Mucosa of stomach (tissue), 1 donor: Measurements from ENCODE around the gene DDX52.

ENCODE experiments used
- H3K27me3 ChIP-seq: one replicate; pipeline ENCODE4 v1.7.0; 2013; ENCODE audit warnings: mild to moderate bottlenecking, low read length; ENCODE audit not compliant: control insufficient read depth, insufficient read depth
- H3K36me3 ChIP-seq: one replicate; pipeline ENCODE4 v1.7.0; 2013; ENCODE audit warnings: low read length; ENCODE audit not compliant: control insufficient read depth, insufficient read depth
- H3K4me1 ChIP-seq: one replicate; pipeline ENCODE4 v1.7.0; 2013; ENCODE audit warnings: mild to moderate bottlenecking, low read length; ENCODE audit not compliant: control insufficient read depth, insufficient read depth
- H3K4me3 ChIP-seq: one replicate; pipeline ENCODE4 v1.7.0; 2013; ENCODE audit warnings: low read length
- H3K9ac ChIP-seq: one replicate; pipeline ENCODE4 v1.7.0; 2013; ENCODE audit warnings: mild to moderate bottlenecking, low read length, moderate library complexity
- H3K9me3 ChIP-seq: one replicate; pipeline ENCODE4 v1.7.0; 2013; ENCODE audit warnings: mild to moderate bottlenecking, low read length, moderate library complexity; ENCODE audit not compliant: control insufficient read depth
- donor health status: Pancreatic carcinoma.

Gene DDX52

DNA sequence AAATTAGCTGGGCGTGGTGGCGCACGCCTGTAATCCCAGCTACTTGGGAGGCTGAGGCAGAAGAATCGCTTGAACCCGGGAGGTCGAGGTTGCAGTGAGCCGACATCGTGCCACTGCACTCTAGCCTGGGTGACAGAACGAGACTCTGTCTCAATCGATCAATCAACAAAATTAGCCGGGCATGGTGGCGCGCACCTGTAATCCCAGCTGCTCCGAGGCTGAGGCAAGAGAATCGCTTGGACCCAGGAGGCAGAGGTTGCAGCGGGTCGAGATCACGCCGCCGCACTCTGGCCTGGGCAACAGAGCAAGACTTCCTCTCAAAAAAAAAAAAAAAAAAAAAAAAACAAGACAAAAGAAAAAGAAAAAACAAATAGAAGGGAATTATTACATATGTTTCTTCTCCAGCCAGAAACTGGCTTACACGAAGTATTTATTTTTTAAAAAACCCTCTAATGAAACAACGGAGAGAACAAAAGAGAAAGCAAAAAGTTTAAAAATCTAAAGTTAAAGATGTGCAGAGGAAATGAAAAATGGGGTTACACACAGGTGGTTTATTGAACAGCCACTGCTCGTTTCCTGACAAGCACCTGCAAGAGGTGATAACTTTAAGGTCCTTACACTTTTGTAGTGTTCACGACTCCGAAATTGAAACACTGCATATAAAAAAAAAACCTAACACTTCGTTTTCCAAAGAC lies 35.5 kb downstream of the DDX52 start:
- H3K4me1 ChIP-seq: peaks cover 4% of the 10 kb centered on the region
- H3K9me3 ChIP-seq: no peaks in the 10 kb centered on the region
- H3K27me3 ChIP-seq: no peaks in the 10 kb centered on the region
- H3K4me3 ChIP-seq: peak overlapping the region; percentile 16
- H3K9ac ChIP-seq: peak overlapping the region; percentile 93
- no peaks in the 10 kb centered on the region for H3K36me3 ChIP-seq

DNA sequence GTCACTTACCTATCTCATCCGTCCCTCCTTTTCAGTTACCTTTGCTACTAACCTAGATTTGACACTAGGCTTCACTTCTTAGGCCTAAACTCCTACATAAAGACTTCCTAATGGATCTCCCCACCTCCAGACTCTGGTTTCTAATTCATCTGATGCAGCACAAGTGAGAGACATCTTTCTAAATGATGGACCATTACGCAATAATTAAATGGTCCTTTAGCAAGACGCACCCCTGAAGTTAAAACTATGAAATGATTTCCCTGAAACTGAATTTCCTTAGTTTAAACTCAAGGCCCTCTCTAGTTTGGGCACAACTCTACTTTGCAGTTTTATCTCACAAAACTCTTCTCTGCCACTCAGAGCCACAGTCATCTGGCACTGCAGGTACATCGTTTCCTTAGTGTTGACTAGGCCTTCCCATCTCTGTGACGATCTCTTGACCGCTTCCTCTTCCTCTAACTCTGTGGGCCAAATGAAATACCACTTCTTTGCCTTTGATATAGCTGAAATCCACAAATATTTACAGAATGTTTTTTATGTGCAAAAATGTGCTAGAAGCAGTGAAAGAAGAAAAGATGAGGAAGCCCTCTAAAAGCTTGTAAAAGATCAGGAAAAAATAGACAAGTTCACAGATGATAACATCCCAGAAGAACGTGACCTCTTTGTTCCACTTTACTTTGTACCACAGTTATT lies 37.3 kb downstream of the DDX52 start:
- Histone ChIP-seq H3K4me3 (no peak overlapping the region), H3K9ac (no peak overlapping the region), H3K36me3 (no peaks in the 10 kb centered on the region), H3K9me3 (no peaks in the 10 kb centered on the region), H3K27me3 (no peaks in the 10 kb centered on the region), H3K4me1 (peaks cover 4% of the 10 kb centered on the region)

DNA sequence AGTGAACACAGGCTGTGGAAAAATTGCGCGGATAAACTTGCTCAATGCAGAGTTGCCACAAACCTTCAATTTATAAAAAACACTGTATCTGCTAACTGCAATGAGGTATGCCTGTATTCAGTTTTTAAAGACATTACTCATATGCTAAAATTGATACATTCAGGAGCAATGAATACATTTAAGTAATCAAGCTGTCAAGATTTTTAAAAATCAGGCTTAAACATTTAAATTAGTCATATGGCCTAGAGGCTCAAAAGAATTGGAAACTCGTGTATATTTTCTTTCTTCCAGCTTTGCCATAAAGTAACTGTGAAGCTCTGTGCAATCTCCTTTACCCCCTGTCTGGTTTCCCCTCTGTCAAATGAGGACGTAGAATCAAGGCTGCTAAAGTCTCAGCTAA lies 38.2 kb downstream of the DDX52 start:
- H3K4me1 ChIP-seq: peaks cover 4% of the 10 kb centered on the region
- no peaks in the 10 kb centered on the region for H3K27me3 ChIP-seq
- H3K9ac ChIP-seq: no peak overlapping the region
- no peak overlapping the region for H3K4me3 ChIP-seq
- H3K9me3 ChIP-seq: no peaks in the 10 kb centered on the region
- no peaks in the 10 kb centered on the region for H3K36me3 ChIP-seq

DNA sequence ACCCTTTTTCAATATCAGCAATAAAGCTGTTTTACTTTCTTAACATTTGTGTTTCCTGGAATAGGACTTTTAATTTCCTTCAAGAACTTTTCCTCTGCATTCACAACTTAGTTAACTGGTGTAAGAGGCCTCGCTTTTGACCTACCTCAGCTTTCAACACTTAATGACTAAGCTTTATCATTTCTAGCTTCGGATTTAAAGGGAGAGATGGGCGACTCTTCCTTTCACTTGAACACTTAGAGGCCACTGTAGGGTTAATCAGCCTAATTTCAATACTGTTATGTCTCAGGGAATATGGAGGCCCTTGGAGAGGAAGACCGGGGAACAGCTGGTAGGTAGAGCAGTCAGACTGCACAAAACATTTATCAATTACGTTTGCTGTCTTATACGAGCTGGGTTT lies 38.7 kb downstream of the DDX52 start:
- no peaks in the 10 kb centered on the region for H3K9me3 ChIP-seq
- H3K4me1 ChIP-seq: peaks cover under 1% of the 10 kb centered on the region
- H3K27me3 ChIP-seq: no peaks in the 10 kb centered on the region
- H3K9ac ChIP-seq: no peak overlapping the region
- no peaks in the 10 kb centered on the region for H3K36me3 ChIP-seq
- no peak overlapping the region for H3K4me3 ChIP-seq

DNA sequence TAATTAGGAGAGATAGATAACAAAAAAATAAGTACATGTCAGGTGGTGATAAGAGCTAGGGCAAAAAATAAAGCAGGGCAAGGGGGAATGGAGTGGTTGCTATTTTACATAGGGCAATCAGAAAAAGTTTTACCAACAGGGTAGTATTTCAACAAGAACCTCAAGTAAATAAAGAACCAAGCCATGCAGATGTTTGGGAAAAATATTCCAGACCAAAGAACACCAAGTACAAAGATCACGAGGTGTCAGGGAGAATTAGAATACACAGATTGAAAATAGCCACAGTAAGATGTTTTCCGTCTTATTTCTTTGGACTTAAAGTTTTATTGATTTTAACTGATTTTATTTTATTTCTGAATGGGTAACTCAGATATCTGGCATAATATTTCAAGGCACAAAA lies 45.1 kb downstream of the DDX52 start:
- Histone ChIP-seq H3K9me3 (no peaks in the 10 kb centered on the region), H3K9ac (no peak overlapping the region), H3K4me3 (no peak overlapping the region), H3K27me3 (no peaks in the 10 kb centered on the region), H3K36me3 (peaks cover 3% of the 10 kb centered on the region), H3K4me1 (no peaks in the 10 kb centered on the region)

DNA sequence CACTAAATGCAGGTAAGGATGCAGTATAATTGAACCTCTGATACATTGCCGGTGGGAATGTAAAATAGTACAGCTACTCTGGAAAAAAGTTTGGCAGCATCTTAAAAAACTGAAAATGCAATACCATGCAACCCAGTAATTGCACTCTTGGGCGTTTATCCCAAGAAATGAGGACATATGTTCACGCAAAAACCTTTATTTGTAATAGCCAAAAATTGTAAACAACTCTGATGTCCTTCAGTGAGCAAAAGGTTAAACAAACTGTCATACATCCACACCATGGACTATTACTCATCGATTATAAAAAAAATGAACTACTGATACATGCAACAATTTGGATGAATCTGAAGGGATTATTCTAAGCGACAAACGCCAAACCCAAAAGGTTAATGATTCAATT lies 51.0 kb downstream of the DDX52 start:
- Histone ChIP-seq H3K9ac (no peak overlapping the region), H3K9me3 (no peaks in the 10 kb centered on the region), H3K27me3 (no peaks in the 10 kb centered on the region), H3K36me3 (no peaks in the 10 kb centered on the region), H3K4me3 (no peak overlapping the region), H3K4me1 (no peaks in the 10 kb centered on the region)

DNA sequence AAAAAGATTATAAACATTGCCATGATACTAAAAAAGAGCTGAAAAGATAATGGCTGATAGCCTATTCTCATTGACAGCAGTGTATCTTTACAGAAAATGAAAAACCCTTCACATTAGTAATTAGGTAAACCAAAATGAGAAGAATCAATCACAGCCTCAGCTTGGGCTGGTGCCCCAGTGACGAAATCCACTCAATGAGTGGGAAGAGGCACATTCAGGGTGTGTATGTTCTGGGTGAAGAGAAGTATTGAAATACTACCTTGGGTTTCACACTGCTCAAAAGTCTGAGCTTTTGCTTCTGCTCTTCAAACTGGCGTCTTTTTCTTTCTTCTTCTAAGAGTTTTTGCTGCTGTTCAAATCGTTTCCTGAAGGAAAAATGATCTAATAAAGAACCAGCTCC lies 58.2 kb downstream of the DDX52 start:
- Histone ChIP-seq H3K9me3 (no peaks in the 10 kb centered on the region), H3K27me3 (no peaks in the 10 kb centered on the region), H3K36me3 (peaks cover 4% of the 10 kb centered on the region), H3K4me3 (no peak overlapping the region), H3K9ac (no peak overlapping the region), H3K4me1 (no peaks in the 10 kb centered on the region)

DNA sequence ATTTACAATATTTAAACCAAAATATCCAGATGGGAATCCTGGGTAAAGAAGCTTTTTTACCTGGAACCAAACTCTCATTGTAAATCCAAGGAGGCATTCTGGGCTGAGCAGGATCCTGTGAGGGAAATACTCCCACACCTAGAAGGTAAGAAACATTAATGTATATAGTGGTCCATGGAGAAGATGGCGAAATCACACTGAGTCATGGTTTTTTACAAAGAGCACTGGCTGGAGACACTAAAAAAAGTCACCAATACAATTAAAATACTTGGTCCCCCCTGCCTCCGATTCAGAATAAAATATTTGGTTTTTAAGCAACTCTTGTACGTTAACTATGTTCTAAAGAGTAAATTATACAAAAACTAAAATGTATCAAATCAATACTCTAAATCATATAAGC lies 67.0 kb downstream of the DDX52 start:
- Histone ChIP-seq H3K4me1 (no peaks in the 10 kb centered on the region), H3K9me3 (no peaks in the 10 kb centered on the region), H3K27me3 (no peaks in the 10 kb centered on the region), H3K4me3 (no peak overlapping the region), H3K9ac (no peak overlapping the region), H3K36me3 (no peaks in the 10 kb centered on the region)

DNA sequence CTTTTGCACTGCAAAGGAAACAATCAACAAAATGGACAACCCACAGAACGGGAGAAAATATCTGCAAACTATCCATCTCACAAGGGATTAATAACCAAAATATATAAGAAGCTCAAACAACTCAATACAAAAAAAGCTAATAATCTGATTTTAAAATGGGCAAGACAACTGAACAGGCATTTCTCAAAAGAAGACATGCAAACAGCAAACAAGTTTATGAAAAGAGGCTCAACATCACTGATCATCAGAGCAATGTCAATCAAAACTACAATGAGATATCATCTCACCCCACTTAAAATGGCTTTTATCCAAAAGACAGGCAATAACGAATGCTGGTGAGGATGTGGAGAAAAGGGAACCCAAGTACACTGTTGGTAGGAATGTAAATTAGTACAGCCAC lies 68.8 kb downstream of the DDX52 start:
- Histone ChIP-seq H3K9ac (no peak overlapping the region), H3K4me3 (no peak overlapping the region), H3K27me3 (no peaks in the 10 kb centered on the region), H3K9me3 (no peaks in the 10 kb centered on the region), H3K4me1 (no peaks in the 10 kb centered on the region), H3K36me3 (no peaks in the 10 kb centered on the region)

DNA sequence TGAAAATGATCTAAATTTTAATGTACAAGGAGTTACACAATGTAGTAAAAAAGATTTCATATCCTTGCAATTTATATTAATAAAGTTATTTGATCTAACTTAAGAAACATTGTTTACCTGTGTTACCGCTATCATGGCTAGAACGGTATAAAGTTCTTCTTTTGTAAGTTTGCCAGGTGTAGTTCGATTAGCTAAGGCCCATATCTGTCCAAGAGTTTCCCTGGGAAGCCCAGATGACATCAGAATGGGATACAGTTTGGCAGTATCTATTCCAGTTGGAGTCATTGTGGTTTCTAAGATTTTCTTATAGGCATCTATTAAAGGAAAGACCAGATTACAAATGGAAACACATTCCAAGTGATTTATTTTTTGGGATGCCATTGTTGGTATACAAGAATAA lies 71.6 kb downstream of the DDX52 start:
- Histone ChIP-seq H3K9ac (no peak overlapping the region), H3K4me3 (no peak overlapping the region), H3K4me1 (no peaks in the 10 kb centered on the region), H3K36me3 (no peaks in the 10 kb centered on the region), H3K27me3 (no peaks in the 10 kb centered on the region), H3K9me3 (no peaks in the 10 kb centered on the region)

DNA sequence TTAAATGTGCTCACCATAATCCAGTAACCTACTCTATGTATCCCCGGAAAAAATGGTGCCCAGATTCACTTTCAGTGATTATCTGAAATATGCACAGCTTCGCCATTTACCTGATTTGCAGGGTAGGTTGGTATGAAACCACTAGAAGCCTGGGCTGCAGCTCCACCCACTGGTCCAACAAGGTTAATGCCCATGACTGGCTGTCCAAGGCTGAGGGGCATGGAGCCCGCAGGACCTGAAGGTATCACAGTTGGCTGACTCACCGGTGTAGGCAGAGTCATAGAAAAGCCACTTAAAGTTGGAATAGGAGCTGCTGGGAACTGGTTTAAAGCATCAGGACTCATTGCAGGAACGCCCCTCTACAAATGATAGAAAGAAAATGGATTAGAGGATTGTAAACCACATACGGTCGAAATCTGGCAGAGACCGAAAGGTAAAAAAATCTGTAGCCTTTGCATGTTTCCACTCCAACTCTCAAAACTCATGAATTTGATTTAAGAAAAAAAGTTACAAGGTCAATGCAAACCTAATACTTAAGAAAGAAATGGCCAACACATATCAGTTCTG lies 72.6 kb downstream of the DDX52 start:
- H3K4me3 ChIP-seq: no peak overlapping the region
- H3K27me3 ChIP-seq: no peaks in the 10 kb centered on the region
- no peaks in the 10 kb centered on the region for H3K9me3 ChIP-seq
- H3K36me3 ChIP-seq: no peaks in the 10 kb centered on the region
- H3K4me1 ChIP-seq: no peaks in the 10 kb centered on the region
- no peak overlapping the region for H3K9ac ChIP-seq

DNA sequence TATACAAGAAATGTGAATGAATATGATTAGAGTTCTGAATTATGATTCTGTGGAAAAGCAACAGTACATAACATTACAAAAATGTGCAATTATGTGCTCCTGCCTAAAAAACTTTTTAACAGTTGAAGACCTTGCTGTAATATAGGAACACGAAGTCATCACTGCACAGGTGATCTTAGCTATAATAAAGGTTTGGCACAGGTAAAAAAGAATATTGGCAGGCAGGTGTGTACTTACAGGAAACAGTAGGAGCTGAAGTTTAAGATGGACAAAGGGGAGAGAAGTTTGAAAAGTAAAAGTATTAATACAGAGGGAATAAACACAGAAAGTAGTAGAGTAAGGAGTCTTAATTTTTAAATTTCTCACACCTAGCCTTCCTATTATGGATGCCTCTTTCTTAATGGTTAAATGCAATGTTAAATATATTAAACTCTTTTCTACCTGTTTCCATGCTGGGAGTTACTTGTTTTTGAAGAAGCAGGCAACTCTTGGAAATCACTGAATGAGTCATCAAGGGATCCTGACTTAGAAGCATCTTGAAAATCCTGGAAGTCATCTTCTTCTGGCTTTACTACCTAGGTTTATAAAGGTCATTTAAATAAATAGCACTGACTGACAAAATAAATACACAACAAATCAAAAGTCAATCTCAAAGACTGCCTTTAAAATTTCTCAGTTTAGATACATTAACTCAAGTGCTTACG lies 74.7 kb downstream of the DDX52 start:
- no peak overlapping the region for H3K4me3 ChIP-seq
- H3K9ac ChIP-seq: no peak overlapping the region
- no peaks in the 10 kb centered on the region for H3K9me3 ChIP-seq
- H3K36me3 ChIP-seq: no peaks in the 10 kb centered on the region
- no peaks in the 10 kb centered on the region for H3K27me3 ChIP-seq
- H3K4me1 ChIP-seq: no peaks in the 10 kb centered on the region
